NCI-H2196 treated with DMSO at 0.1 percent for 48 hours (cell line): Measurements from ENCODE around the gene LYRM4.

Source experiments
- DNase-seq: peaks from one replicate; lab custom pipeline; 2025; ENCODE audit not compliant: unreplicated experiment; lab: John Stamatoyannopoulos, UW

Gene LYRM4

GRCh38 chr6:5282191-5282623 is 21.5 kb upstream of the LYRM4 start:
- DNase-seq: no peak

DNA sequence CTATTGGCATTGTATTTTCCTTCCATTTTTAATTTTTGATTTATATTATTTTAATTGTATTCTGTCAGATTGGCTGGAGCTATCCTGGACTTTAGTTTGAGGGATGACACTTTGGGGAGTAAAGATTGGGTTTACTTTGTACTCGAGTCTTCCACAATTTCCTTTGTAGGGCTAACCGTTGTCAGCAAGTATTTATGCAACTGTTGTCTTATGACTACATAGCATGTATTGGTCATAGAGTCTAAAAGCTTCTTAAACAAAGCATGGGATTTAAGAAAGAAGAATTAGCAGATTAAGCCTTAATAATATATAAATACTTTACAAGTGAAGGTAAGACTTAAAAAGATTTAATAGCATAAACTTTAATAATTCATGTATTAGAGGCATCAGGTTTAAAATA is 20.2 kb upstream of the LYRM4 start:
- no peak for DNase-seq

DNA sequence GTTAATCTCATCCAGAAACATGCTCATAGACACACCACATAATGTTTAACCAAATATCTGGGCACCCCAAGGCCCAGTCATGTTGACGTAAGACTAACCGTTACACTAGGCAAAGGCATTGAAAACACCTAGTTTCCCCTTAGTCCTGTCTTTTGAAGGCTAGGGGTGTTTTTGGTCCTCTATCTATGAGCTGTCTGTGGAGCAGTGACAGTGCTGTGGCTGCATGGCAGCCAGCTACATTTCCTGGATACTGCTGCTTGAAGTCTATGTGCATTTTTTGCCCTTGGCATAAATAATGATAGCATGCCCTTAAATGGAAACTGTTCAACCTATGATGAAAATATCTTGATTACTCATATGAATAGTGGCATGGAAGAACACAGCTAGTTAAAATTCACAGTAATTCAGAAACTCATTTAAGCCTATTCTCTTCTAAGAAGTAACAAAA is 19.2 kb upstream of the LYRM4 start:
- no peak for DNase-seq

DNA sequence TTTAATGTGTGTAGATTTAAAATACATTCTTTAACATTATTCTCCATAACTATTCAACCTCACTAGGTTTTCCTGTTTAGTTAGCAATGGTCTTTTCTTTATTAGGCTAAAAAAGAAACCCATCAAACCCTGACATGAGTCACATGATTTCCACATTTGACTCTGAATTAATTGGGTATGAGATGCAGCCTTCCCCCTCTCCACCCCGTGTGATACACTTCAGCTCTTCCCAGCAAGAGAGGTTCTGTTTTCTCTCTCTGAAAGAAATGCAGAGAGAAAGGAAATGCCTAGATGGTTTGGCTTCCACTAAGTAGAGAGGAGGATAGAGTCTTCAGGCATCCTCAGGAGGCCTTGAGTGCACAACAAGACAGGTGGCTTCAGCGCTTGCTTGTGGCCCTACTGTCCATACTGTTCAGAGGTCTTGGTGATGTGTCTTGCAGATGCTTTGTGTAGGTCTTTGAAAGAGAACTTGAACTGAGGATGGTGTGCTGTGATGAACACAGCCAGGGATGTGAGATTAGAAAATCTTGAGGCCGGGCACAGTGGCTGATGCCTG is 17.9 kb upstream of the LYRM4 start:
- DNase-seq: no peak

GRCh38 chr6:5278047-5278446 is 17.3 kb upstream of the LYRM4 start:
- no peak for DNase-seq

- DNase-seq: no peak
Observed at GRCh38 chr6:5277589-5277988, 16.8 kb upstream of the LYRM4 start.

DNA sequence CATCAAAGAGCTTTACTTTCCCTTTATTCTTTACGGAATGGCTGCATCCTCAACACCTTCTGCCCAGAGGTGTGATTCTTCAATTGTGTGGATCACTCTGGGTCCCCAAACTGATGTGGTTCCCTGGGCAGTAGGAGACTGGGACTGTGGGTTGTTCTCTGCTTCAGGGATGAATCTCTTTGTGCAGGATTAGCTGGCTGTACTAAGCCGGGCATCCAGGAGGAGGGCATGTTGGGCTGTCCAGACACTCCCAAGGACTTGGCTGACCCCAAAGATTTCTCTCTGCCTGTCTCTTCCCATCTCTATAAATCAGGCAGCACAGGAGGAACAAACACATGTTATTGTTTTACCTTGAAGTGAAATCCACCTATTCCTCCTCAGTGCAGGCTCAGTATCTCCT is 15.8 kb upstream of the LYRM4 start:
- no peak for DNase-seq

GRCh38 chr6:5275497-5275896 is 14.7 kb upstream of the LYRM4 start:
- no peak for DNase-seq

- DNase-seq: no peak
Observed at GRCh38 chr6:5274231-5274630, 13.5 kb upstream of the LYRM4 start.

GRCh38 chr6:5271926-5272325 is 11.2 kb upstream of the LYRM4 start:
- DNase-seq: no peak

DNA sequence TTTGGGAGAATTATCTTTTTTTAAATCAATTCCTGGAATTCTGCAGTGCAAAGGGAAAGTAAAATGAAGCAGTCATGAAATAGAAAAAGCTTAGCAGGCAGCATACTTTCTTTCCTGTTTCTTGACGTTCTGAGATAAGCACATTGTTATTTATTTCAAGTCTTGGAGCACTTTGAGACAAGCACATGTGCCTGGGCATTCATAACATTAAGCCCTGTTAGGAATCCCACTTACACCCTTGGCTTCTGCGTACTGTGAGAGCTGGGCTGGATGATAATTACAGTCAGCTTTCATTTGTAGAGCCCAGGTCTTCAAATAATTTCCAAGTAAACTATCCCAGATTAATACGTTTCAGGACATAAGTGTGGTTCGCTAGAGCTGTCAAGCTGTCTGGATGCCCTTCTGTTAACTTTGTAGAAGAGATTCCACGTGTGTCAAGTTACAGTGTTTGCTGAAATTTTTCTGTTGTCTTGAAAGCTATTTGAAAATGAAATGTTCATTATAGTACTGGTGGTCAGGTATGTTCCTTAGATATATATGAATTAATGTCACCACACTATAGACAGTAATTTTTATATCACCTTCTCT is 9.4 kb upstream of the LYRM4 start:
- no peak for DNase-seq

GRCh38 chr6:5266423-5266822 is 5.7 kb upstream of the LYRM4 start:
- no peak for DNase-seq

DNA sequence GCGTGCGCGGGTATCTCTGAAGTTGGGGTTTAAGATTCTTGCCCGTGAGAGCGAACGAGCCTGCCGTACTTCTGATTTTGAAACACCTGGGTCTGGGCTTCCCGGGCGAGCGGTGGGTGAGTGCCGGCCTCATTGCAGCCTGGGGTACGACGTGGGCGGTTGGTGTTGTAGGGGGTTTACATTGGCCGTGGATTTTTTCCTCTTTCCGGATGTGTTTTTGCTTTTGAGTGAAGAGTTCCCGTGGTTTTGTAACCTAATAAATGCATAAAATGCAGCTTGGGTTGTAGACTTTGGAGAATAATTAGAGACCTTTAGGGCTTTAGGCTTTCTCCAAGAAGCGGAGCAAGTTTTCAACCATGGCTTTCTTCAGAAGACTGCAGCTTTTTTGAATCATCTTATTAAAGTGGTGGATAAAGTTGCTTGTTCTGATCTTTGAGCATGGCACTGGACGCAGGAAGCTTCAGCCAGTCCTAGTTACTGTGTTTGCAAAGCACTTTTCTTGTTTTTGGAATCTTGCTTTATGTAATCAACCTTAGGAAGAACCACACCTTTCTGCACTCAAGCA is 877 bp upstream of the LYRM4 start:
- DNase-seq: no peak

DNA sequence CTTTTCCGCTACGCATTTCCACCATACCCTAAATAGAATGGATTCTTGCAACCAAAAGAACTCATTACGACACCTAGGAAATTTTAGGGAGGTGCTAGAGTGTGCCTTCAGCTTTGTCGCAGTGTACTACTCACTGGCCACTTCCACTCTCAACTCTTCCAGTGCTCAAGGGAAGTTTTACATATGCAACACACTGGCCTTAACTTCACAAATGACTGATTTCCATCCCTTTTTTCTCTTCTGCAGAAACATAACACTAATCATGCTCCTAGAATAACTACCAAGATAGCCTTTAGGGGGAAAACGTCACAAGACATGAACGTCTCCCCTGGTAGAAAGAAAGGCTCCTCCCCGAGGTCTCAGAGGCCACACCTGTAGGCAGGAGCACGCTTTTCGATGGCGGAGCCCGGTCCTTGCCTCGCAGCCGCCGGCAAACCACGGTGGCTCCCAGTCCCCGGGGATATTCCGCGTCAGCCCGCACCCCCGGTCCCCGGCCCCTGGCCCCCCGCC is 584 bp downstream of the LYRM4 start:
- peak; percentile 40 for DNase-seq

- no peak for DNase-seq
Observed at GRCh38 chr6:5259428-5259827, 1.3 kb downstream of the LYRM4 start.

GRCh38 chr6:5257400-5257799 is 3.4 kb downstream of the LYRM4 start:
- DNase-seq: no peak

DNA sequence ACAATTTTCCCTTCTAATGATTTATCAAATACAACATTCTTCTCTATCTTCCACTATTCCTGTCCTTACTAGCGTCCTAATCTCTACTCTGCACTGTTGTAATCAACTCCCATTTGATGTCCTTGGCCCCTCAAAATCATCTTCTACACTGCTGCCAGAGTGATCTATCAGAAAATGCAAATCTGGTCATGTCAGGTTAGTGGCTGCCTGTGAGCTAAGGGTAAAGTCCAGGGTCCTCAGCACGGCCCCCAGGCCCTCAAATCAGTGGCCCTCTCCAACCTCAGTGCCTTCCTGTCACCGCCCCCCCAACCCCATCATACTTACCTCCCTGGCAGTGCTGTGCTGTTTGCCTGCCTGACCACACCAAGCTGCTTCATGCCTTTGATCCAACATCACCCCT is 3.8 kb downstream of the LYRM4 start:
- no peak for DNase-seq

- DNase-seq: no peak
Observed at GRCh38 chr6:5250911-5251310, 9.8 kb downstream of the LYRM4 start.

DNA sequence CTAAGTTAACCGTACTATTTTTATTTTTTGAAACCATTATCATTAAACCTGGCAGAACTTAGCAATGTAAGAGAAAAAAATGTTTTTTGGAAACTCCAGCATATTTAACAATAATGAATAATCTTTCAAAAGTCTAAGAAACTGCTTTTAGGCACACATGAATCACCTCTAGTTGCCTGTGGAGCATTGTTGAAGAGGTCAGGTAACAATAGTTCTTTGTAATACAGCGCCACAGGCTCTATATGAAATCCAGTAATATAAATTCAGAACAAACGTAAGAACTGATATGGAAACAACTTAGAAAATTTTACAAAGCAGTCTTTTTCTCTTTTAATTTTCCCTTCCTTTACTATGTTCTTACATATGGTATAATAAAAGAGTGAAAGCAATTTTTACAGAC is 10.3 kb downstream of the LYRM4 start:
- DNase-seq: no peak

GRCh38 chr6:5249451-5250122 is 11.2 kb downstream of the LYRM4 start:
- DNase-seq: no peak

GRCh38 chr6:5248302-5249098 is 12.2 kb downstream of the LYRM4 start:
- no peak for DNase-seq
